Endodermal cell (in vitro differentiated cells): ENCODE results near the gene FNDC1. TPM values are rescaled to one million over a fixed set of nuclear protein-coding genes. Genes with fewer than 3 reads are reported as not detected.

ENCODE experiments used
- DNase-seq: peaks from one replicate; pipeline ENCODE4 v3.0.0-alpha.2; 2017
- H3K27ac ChIP-seq: 2 replicates; pipeline ENCODE4 v1.5.1; 2013; ENCODE audit warnings: mild to moderate bottlenecking, low read depth, low read length, moderate library complexity
- H3K27me3 ChIP-seq: 2 replicates; pipeline ENCODE4 v1.6.1; 2013; ENCODE audit warnings: mild to moderate bottlenecking, low read length, moderate library complexity; ENCODE audit not compliant: insufficient read depth, control insufficient read depth, poor library complexity, severe bottlenecking
- H3K36me3 ChIP-seq: 2 replicates; pipeline ENCODE4 v1.7.0; 2013; ENCODE audit warnings: mild to moderate bottlenecking, low read length, moderate library complexity; ENCODE audit not compliant: control insufficient read depth, insufficient read depth
- H3K4me1 ChIP-seq: one replicate; pipeline ENCODE4 v1.7.0; 2013; ENCODE audit warnings: low read length; ENCODE audit not compliant: control insufficient read depth, insufficient read depth
- H3K4me3 ChIP-seq: 2 replicates; pipeline ENCODE4 v1.5.1; 2013; ENCODE audit warnings: mild to moderate bottlenecking, low read length, moderate library complexity
- H3K9ac ChIP-seq: 2 replicates; pipeline ENCODE4 v1.6.1; 2013; ENCODE audit warnings: mild to moderate bottlenecking, low read length, moderate library complexity; ENCODE audit not compliant: poor library complexity, severe bottlenecking; ENCODE audit errors: extremely low read depth
- H3K9me3 ChIP-seq: 2 replicates; pipeline ENCODE4 v1.6.1; 2013; ENCODE audit warnings: mild to moderate bottlenecking, low read length, moderate library complexity; ENCODE audit not compliant: control insufficient read depth
- H3K27ac Mint-ChIP-seq: 2 replicates; pipeline ENCODE4 v1.8.0; 2020; ENCODE audit warnings: mixed read lengths
- H3K27me3 Mint-ChIP-seq: 2 replicates; pipeline ENCODE4 v1.8.0; 2021; ENCODE audit warnings: mild to moderate bottlenecking, mixed read lengths; ENCODE audit not compliant: insufficient read depth
- H3K36me3 Mint-ChIP-seq: 2 replicates; pipeline ENCODE4 v1.8.0; 2020; ENCODE audit warnings: low read depth, mixed read lengths
- H3K4me1 Mint-ChIP-seq: 2 replicates; pipeline ENCODE4 v1.8.0; 2020; ENCODE audit warnings: mixed read lengths
- H3K4me3 Mint-ChIP-seq: 2 replicates; pipeline ENCODE4 v1.8.0; 2020; ENCODE audit warnings: mild to moderate bottlenecking, moderate library complexity, mixed read lengths
- H3K9me3 Mint-ChIP-seq: 2 replicates; pipeline ENCODE4 v1.8.0; 2020; ENCODE audit warnings: mild to moderate bottlenecking, mixed read lengths
- WGBS, 2 experiments: methylation state at CpG; one replicate each; pipeline versions ENCODE4 v1.1.5 to v1.1.7; 2013; ENCODE audit warnings: missing lambda C conversion rate in 2 of 2, mixed read lengths in 1 of 2; ENCODE audit not compliant: insufficient coverage in 1 of 2, insufficient read length in 1 of 2; 5-methylcytosine and 5-hydroxymethylcytosine counted together
- total RNA-seq, 2 donors: library from RNA; stranded (reverse); fragmentation: NEBNext Ultra II Directional in 1 of 2; extraction: Animal tissue kit (Norgen Biotek cat#: 25700) in 1 of 2; gene quantifications; 2 replicates in 1 of 2; 3 replicates in 1 of 2; pipeline ENCODE4 v1.2.1, GENCODE V29; 2021
- TF ChIP-seq, protein P1 (sequence below): fragments of 200-600 bp; sonication (generic); conservative IDR thresholded peaks from 2 replicates; pipeline ENCODE4 v1.5.0; 2021; ENCODE audit warnings: antibody characterized with exemption, mild to moderate bottlenecking

Gene FNDC1
- total RNA-seq, 2 donors from 2014 or later, result 0.55 to 0.62 TPM

DNA sequence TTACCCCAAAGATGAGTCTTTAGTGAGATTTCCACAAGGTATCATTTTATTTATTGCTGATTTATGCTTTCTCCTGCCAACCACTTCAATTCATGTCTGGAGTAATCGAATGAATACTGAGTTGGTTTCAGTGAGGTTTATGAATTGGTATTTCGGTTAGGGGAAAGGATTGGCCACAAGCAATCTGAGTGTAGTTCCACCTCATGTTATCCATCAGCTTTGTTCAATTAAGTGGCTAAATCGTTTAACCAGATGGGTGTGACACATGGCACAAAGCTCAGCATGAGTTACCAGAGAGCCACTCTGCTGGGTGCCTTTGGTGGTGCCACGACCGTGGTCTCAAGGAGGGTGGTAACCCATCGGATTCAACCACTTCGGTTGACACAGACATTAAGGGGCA, 148.2 kb downstream of the FNDC1 start:
- 76 to 97% methylated on average over 5 to 7 of the region's 7 CpGs for WGBS, 2 experiments
- no peaks in the 10 kb centered on the region for H3K9me3 Mint-ChIP-seq
- TF ChIP-seq, protein P1, sequence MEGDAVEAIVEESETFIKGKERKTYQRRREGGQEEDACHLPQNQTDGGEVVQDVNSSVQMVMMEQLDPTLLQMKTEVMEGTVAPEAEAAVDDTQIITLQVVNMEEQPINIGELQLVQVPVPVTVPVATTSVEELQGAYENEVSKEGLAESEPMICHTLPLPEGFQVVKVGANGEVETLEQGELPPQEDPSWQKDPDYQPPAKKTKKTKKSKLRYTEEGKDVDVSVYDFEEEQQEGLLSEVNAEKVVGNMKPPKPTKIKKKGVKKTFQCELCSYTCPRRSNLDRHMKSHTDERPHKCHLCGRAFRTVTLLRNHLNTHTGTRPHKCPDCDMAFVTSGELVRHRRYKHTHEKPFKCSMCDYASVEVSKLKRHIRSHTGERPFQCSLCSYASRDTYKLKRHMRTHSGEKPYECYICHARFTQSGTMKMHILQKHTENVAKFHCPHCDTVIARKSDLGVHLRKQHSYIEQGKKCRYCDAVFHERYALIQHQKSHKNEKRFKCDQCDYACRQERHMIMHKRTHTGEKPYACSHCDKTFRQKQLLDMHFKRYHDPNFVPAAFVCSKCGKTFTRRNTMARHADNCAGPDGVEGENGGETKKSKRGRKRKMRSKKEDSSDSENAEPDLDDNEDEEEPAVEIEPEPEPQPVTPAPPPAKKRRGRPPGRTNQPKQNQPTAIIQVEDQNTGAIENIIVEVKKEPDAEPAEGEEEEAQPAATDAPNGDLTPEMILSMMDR, result no peak
- Histone ChIP-seq H3K27me3 (no peaks in the 10 kb centered on the region), H3K4me1 (no peaks in the 10 kb centered on the region), H3K36me3 (no peaks in the 10 kb centered on the region), H3K4me3 (no peak overlapping the region), H3K9me3 (peaks cover 11% of the 10 kb centered on the region), H3K27ac (no peak overlapping the region), H3K9ac (no peak overlapping the region)
- H3K27ac Mint-ChIP-seq, result no peak overlapping the region
- peaks cover 5% of the 10 kb centered on the region for H3K27me3 Mint-ChIP-seq
- H3K36me3 Mint-ChIP-seq, result no peaks in the 10 kb centered on the region
- H3K4me3 Mint-ChIP-seq, result no peak overlapping the region
- no peaks in the 10 kb centered on the region for H3K4me1 Mint-ChIP-seq
- no peak for DNase-seq

DNA sequence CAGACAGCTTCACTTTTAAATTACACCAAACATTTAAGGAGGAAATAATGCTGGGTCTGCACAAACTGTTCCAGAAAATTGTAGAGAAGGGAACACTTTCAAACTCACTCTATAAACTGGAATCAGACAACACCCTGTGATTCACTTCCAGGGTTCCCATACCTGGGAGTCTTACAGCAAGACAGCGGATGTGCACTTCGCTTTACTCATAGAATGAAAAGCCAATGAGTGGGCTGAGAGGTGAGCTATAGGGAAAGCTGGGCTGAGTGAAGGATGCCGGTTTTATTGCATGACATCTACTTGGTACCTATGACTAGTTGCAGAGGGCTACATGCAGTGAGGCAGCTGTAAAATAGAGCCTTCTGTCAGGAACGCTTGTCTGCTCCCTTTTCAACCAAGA, 152.1 kb downstream of the FNDC1 start:
- Mint-ChIP-seq H3K4me1 (no peaks in the 10 kb centered on the region), H3K4me3 (no peak overlapping the region), H3K27me3 (peaks cover 6% of the 10 kb centered on the region), H3K9me3 (no peaks in the 10 kb centered on the region), H3K27ac (no peak overlapping the region), H3K36me3 (no peaks in the 10 kb centered on the region)
- 83 to 96% methylated on average over 4 of the region's 4 CpGs for whole genome bisulfite sequencing, 2 experiments
- TF ChIP-seq, protein P1, result no peak
- Histone ChIP-seq H3K9me3 (peaks cover 13% of the 10 kb centered on the region), H3K27me3 (no peaks in the 10 kb centered on the region), H3K36me3 (no peaks in the 10 kb centered on the region), H3K4me1 (no peaks in the 10 kb centered on the region), H3K9ac (no peak overlapping the region), H3K27ac (no peak overlapping the region), H3K4me3 (no peak overlapping the region)
- DNase-seq, result no peak

Other genes with a start within 250 kb of the FNDC1 start
- gene RSPH3, start 169.2 kb upstream of the FNDC1 start, total RNA-seq, result 10 to 100 TPM in 1 of 2 donors, 1 to 10 TPM in 1; 7.4 to 10.3 TPM
- under 1 TPM in 1 of 2 donors, not detected in 1; 0.24 TPM for gene TAGAP, start 124.4 kb upstream of the FNDC1 start, total RNA-seq